K562 (cell line): ENCODE results near the gene PGAM4. TPM values are rescaled to one million over a fixed set of nuclear protein-coding genes. Genes with fewer than 3 reads are reported as not detected.

Source experiments
- ATAC-seq: fragments of 200-7000 bp; cut with Tn5 transposase; 3 replicates; pipeline ENCODE4 v1.9.1; 2020; ENCODE audit warnings: moderate library complexity
- BruUV-seq: library from RNA; stranded (reverse); fragments of 400-500 nt; replicated peaks from 2 replicates; lab custom pipeline; 2021; lab: Mats Ljungman, UMichigan
- CTCF ChIA-PET: fragments of 300-600 bp; formaldehyde crosslinking; extraction: SDS; loops from one replicate; lab custom pipeline; 2021; ENCODE audit warnings: low intra/inter-chr PET ratio; lab: Yijun Ruan, JAX
- POLR2A ChIA-PET: fragments of 300-600, 350-650 bp; sonication (Branson Sonifier 250); formaldehyde crosslinking; extraction: SDS; loops from one replicate; lab custom pipeline; 2021; ENCODE audit warnings: antibody characterized with exemption, inconsistent platforms; lab: Yijun Ruan, JAX
- DNase-seq, 4 experiments: peaks; one replicate each; pipeline versions ENCODE4 v3.0.0 to v3.0.0-alpha.2; 2011 to 2018; ENCODE audit warnings: low spot score in 3 of 4, mixed read lengths in 3 of 4; ENCODE audit errors: extremely low read depth in 1 of 4
- FAIRE-seq: peaks from 2 replicates; lab custom pipeline; 2011; peaks lifted over from hg19 to GRCh38; lab: Jason Lieb, UNC
- H2AFZ ChIP-seq: 2 replicates; pipeline ENCODE4 v1.6.0; 2011; ENCODE audit warnings: low read depth, low read length, control low read depth, inconsistent platforms
- H3K27ac ChIP-seq: fragments of 200-600 bp; 3 replicates; pipeline ENCODE4 v1.8.0; 2011; ENCODE audit warnings: low read depth, mild to moderate bottlenecking, control low read depth, inconsistent platforms, low read length, moderate library complexity, mixed read lengths; ENCODE audit errors: extremely low read depth
- H3K27me3 ChIP-seq, 2 experiments: fragments of 300-600 bp in 1 of 2; 2 replicates in 1 of 2; 3 replicates in 1 of 2; pipeline versions ENCODE4 v1.6.0 to v1.8.0; 2011; ENCODE audit warnings: inconsistent platforms in 2 of 2, low read length in 2 of 2, mild to moderate bottlenecking in 1 of 2, mixed read lengths in 1 of 2, moderate library complexity in 1 of 2; ENCODE audit not compliant: control insufficient read depth in 2 of 2, insufficient read depth in 2 of 2
- H3K36me3 ChIP-seq: fragments of 300-600 bp; 3 replicates; pipeline ENCODE4 v1.8.0; 2011; ENCODE audit warnings: mild to moderate bottlenecking, low read length, inconsistent platforms; ENCODE audit not compliant: control insufficient read depth, insufficient read depth
- H3K4me1 ChIP-seq, 2 experiments: fragments of 200-600 bp in 1 of 2; replicated peaks in 1 of 2; 2 replicates in 1 of 2; 3 replicates in 1 of 2; pipeline versions ENCODE4 v1.5.1 to v1.8.0; 2011; ENCODE audit warnings: inconsistent platforms in 2 of 2, low read length in 2 of 2, mild to moderate bottlenecking in 1 of 2, mixed read lengths in 1 of 2, moderate library complexity in 1 of 2; ENCODE audit not compliant: control insufficient read depth in 2 of 2, insufficient read depth in 2 of 2
- H3K4me2 ChIP-seq: 2 replicates; pipeline ENCODE4 v1.6.1; 2011; ENCODE audit warnings: low read length, control low read depth, inconsistent platforms, mixed read lengths; ENCODE audit not compliant: insufficient read depth
- H3K4me3 ChIP-seq: fragments of 200-600 bp; sonication (generic), shearing (Covaris generic); 2 replicates; pipeline ENCODE4 v1.5.1; 2016; ENCODE audit warnings: control low read depth, inconsistent platforms
- H3K79me2 ChIP-seq: fragments of 200-600 bp; 3 replicates; pipeline ENCODE4 v1.8.0; 2011; ENCODE audit warnings: low read length, inconsistent platforms; ENCODE audit not compliant: control insufficient read depth, insufficient read depth
- H3K9ac ChIP-seq, 2 experiments: 2 replicates each; pipeline versions ENCODE4 v1.6.0 to v1.6.1; 2011; ENCODE audit warnings: low read depth in 2 of 2, low read length in 2 of 2, control low read depth in 1 of 2, inconsistent platforms in 1 of 2, mild to moderate bottlenecking in 1 of 2, mixed read lengths in 1 of 2; ENCODE audit not compliant: insufficient read depth in 1 of 2
- H3K9me1 ChIP-seq: one replicate; pipeline ENCODE4 v1.6.0; 2011; ENCODE audit warnings: inconsistent platforms, mild to moderate bottlenecking, low read length, moderate library complexity; ENCODE audit not compliant: control insufficient read depth, insufficient read depth
- H3K9me3 ChIP-seq: replicated peaks from 2 replicates; pipeline ENCODE4 v1.5.1; 2011; ENCODE audit warnings: low read depth, low read length, inconsistent platforms; ENCODE audit not compliant: control insufficient read depth, insufficient read depth
- H4K20me1 ChIP-seq: replicated peaks from 2 replicates; pipeline ENCODE4 v1.6.1; 2011; ENCODE audit warnings: low read length, inconsistent platforms, mixed read lengths; ENCODE audit not compliant: control insufficient read depth, insufficient read depth
- ARID3A ChIP-seq: IDR thresholded peaks from 2 replicates; pipeline ENCODE4 v1.6.1; 2012; ENCODE audit warnings: low read depth, low read length, improper control_type of control experiment, borderline replicate concordance
- HMBOX1 ChIP-seq: sonication (generic); IDR thresholded peaks from 2 replicates; pipeline ENCODE4 v1.6.1; 2016
- MEIS2 ChIP-seq: fragments of 450-650 bp; IDR thresholded peaks from 2 replicates; pipeline ENCODE4 v1.6.1; 2014; ENCODE audit warnings: mild to moderate bottlenecking; ENCODE audit not compliant: partially characterized antibody
- RBM15 ChIP-seq: fragments of 200-400 bp; formaldehyde crosslinking; IDR thresholded peaks from 2 replicates; pipeline ENCODE4 v1.6.1; 2018; ENCODE audit warnings: mild to moderate bottlenecking, low read length, moderate library complexity; ENCODE audit not compliant: insufficient read depth
- YBX1 ChIP-seq: fragments of 450-650 bp; IDR thresholded peaks from 2 replicates; pipeline ENCODE4 v1.7.1; 2016; ENCODE audit warnings: mild to moderate bottlenecking
- WGBS: fragments of 100-300 bp; shearing (Covaris generic); methylation state at CpG from one replicate; pipeline ENCODE4 v1.1.6; 2016; ENCODE audit warnings: low coverage, mixed read lengths; ENCODE audit not compliant: insufficient coverage; ENCODE audit errors: missing lambda C conversion rate; 5-methylcytosine and 5-hydroxymethylcytosine counted together
- in situ Hi-C: fragments of 300-500 bp; cut with MboI; formaldehyde crosslinking; loops from 4 replicates; pipeline ENCODE4 v1.15.0; 2018; ENCODE audit warnings: inconsistent platforms, mixed read lengths
- intact Hi-C: fragments of 100-400 bp; cut with micrococcal nuclease; formaldehyde crosslinking; loops from 2 replicates; pipeline ENCODE4 v1.14.2; 2022
- polyA plus RNA-seq, 8 experiments: library from polyadenylated mRNA; depleted of rRNA in 4 of 8; stranded (reverse) in 5 of 8; unstranded in 3 of 8; fragments of >200 nt; fragmentation: Nextera tagmentation in 2 of 8; fragmentation: Illumina TruSeq in 1 of 8; extraction: Ambion mirVana in 2 of 8; extraction: Trizol in 1 of 8; gene quantifications; 2 replicates each; pipeline versions ENCODE4 v1.2.1 to v1.2.3, GENCODE V29; 2011 to 2014; ENCODE audit warnings: inconsistent platforms in 1 of 8, missing spikeins in 1 of 8
- total RNA-seq, 7 experiments: library from RNA; depleted of rRNA in 6 of 7; stranded (reverse); fragments of >200 nt in 6 of 7; fragmentation: Illumina TruSeq in 2 of 7; extraction: Trizol in 2 of 7; gene quantifications; 2 replicates each; pipeline versions ENCODE4 v1.2.1 to v1.2.3, GENCODE V29; 2011 to 2021; ENCODE audit warnings: low replicate concordance in 1 of 7

Gene PGAM4
- total and polyA plus RNA-seq, 9 of the 15 experiments (the other 6 are each of a cell fraction or from before 2014, with no cell fraction given): 0.55 to 0.75 TPM; not detected in 7

- Histone ChIP-seq H3K4me3 (no peak overlapping the region), H2AFZ (no peak overlapping the region), H3K4me1 (peaks cover 0 to 6% of the 10 kb centered on the region in 2 experiments; a peak in 2 of 5 replicates), H3K4me2 (no peak overlapping the region), H3K27ac (0 out of 3 replicates have a peak overlapping the region, but pooled peaks have one; percentile 40), H3K9me3 (no peaks in the 10 kb centered on the region), H3K9ac (no peak overlapping the region; a peak in 1 of 4 replicates), H4K20me1 (no peaks in the 10 kb centered on the region), H3K79me2 (peaks cover 78% of the 10 kb centered on the region), H3K9me1 (no peaks in the 10 kb centered on the region), H3K36me3 (peaks cover 3% of the 10 kb centered on the region; the same call in 1 of the 3 replicates), H3K27me3 (no peaks in the 10 kb centered on the region)
- WGBS: 21% methylated on average over 1 of the region's 1 CpG
- in situ Hi-C loops: no loop called here
- DNase-seq (no peak), FAIRE-seq (no peak), ATAC-seq (peak; percentile 31)
- TF ChIP-seq MEIS2 (peak; percentile 15), RBM15 (no peak)
- intact Hi-C loops: loop anchor here (2.0 kb wide), 1 partner anchor 19 kb away; no protein-coding TSS in a partner anchor
- no TSS peak for BruUV-seq
- ChIA-PET POLR2A (interaction anchor here (1.2 to 1.3 kb wide), 3 partner anchors 16 to 26 kb away, joined by 3 read pairs; no protein-coding TSS in a partner anchor), CTCF (no interaction called here)
Observed at GRCh38 chrX:77935886-77936285, 33.6 kb downstream of the PGAM4 start.

- DNase-seq (no peak), FAIRE-seq (no peak)
- TF ChIP-seq HMBOX1 (peak; percentile 64; the same call in 1 of the 2 replicates), YBX1 (no peak), ARID3A (no peak)
Observed at GRCh38 chrX:77930581-77930980, 38.9 kb downstream of the PGAM4 start.

More at GRCh38 chrX:77930581-77930980, 38.9 kb downstream of the PGAM4 start:
- no peak overlapping the region for H3K9ac ChIP-seq
- H3K9me3 ChIP-seq: no peaks in the 10 kb centered on the region
- no peaks in the 10 kb centered on the region for H3K27me3 ChIP-seq
- H3K4me2 ChIP-seq: no peak overlapping the region
- intact Hi-C loops: no loop called here
- peak; percentile 52 for ATAC-seq
- no peaks in the 10 kb centered on the region for H3K9me1 ChIP-seq
- H3K4me1 ChIP-seq: no peaks in the 10 kb centered on the region; a peak in 2 of 5 replicates
- peak overlapping the region; percentile 51; the same call in 1 of the 3 replicates for H3K27ac ChIP-seq
- ChIA-PET CTCF (no interaction called here), POLR2A (interaction anchor here (1.5 kb wide), 1 partner anchor 9 kb away, joined by 4 read pairs; no protein-coding TSS in a partner anchor)
- 27% methylated on average over 1 of the region's 1 CpG for WGBS
- no TSS peak for BruUV-seq
- H3K79me2 ChIP-seq: peaks cover 75% of the 10 kb centered on the region
- no peak overlapping the region for H2AFZ ChIP-seq
- H3K4me3 ChIP-seq: no peak overlapping the region
- in situ Hi-C loops: no loop called here
- H3K36me3 ChIP-seq: peaks cover 3% of the 10 kb centered on the region; the same call in 2 of the 3 replicates
- H4K20me1 ChIP-seq: no peaks in the 10 kb centered on the region
